ENCODE measurements around the gene WDSUB1. TPM values are rescaled to one million over a fixed set of nuclear protein-coding genes. Genes with fewer than 3 reads are reported as not detected.

Gene WDSUB1
- total RNA-seq, 1 experiment from 2014 or later: 6.9 TPM

DNA sequence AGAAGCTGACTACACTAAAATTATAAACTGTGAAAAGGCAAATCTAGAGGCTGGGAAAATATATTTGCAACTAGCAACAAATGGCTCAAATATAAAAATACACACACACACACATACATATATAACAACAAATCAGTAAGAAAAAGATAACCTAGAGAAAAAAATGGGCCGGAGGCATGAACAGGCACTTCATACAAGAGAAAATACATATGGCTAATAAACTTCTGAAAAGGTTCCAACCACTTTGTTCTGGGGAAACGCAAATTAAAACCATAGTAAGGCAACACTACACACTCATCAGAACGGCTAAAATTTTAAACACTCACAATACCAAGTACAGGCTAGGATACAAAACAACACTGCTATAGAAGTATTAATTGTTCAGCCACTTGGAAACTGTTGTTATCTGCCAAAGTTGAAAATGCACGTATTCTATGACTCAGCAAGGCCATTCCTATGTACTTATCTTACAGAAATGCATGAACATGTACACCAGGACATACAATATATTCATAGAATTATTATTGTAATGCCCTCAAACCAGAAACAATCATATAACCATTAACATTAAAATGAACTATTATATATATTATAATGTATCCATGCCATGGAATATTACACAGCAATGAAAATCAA lies 15.6 kb downstream of the WDSUB1 start:
- ChIA-PET POLR2A (ENCODE audit: unreplicated experiment) (no interaction called here), CTCF (no interaction called here)
- Histone ChIP-seq H3K9me3 (ENCODE audit: insufficient read depth, low read depth) (no peaks in the 10 kb centered on the region), H3K27me3 (ENCODE audit: insufficient read depth, low read depth) (no peaks in the 10 kb centered on the region), H3K27ac (no peak overlapping the region), H3K9me2 (ENCODE audit: insufficient read depth) (no peaks in the 10 kb centered on the region), H3K4me3 (no peak overlapping the region), H2AFZ (no peak overlapping the region), H3K4me2 (no peak overlapping the region), H3K79me2 (ENCODE audit: low read depth) (no peaks in the 10 kb centered on the region), H3K36me3 (ENCODE audit: low read depth) (no peaks in the 10 kb centered on the region), H3F3A (ENCODE audit: insufficient read depth, low read depth) (no peaks in the 10 kb centered on the region), H4K20me1 (ENCODE audit: insufficient read depth) (no peaks in the 10 kb centered on the region), H3K4me1 (replicated peaks; ENCODE audit: insufficient read depth) (no peaks in the 10 kb centered on the region)
- intact Hi-C loops (cut with micrococcal nuclease; ENCODE audit: unreplicated experiment): no loop called here
- TF ChIP-seq, protein P1, sequence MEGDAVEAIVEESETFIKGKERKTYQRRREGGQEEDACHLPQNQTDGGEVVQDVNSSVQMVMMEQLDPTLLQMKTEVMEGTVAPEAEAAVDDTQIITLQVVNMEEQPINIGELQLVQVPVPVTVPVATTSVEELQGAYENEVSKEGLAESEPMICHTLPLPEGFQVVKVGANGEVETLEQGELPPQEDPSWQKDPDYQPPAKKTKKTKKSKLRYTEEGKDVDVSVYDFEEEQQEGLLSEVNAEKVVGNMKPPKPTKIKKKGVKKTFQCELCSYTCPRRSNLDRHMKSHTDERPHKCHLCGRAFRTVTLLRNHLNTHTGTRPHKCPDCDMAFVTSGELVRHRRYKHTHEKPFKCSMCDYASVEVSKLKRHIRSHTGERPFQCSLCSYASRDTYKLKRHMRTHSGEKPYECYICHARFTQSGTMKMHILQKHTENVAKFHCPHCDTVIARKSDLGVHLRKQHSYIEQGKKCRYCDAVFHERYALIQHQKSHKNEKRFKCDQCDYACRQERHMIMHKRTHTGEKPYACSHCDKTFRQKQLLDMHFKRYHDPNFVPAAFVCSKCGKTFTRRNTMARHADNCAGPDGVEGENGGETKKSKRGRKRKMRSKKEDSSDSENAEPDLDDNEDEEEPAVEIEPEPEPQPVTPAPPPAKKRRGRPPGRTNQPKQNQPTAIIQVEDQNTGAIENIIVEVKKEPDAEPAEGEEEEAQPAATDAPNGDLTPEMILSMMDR (conservative IDR thresholded peaks at IDR 0.05): no peak
- no peak for TF ChIP-seq EZH2 (IDR thresholded peaks at IDR 0.05; ENCODE audit: low read depth)
- no peak for DNase-seq
- no TSS peak for BruUV-seq (replicated peaks)

DNA sequence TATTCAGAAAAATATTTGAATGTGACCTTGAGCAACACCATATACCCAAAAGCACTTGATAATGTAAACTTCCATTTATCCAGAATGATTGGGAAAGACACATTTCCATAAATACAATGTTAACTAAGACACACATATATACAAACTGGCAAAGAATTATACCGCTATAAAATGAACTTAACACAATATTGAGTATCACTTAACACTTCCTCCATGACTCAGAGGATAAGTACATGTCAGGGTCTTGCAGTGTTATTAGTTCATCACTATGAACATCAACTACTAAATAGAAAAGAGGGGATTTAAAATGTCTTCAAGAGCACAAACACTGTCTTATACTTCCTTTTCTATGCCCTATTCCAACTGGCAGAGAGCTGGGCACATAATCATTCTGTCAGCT lies 18.6 kb downstream of the WDSUB1 start:
- no peak overlapping the region for H3K4me2 ChIP-seq
- intact Hi-C loops (cut with micrococcal nuclease; ENCODE audit: unreplicated experiment): no loop called here

DNA sequence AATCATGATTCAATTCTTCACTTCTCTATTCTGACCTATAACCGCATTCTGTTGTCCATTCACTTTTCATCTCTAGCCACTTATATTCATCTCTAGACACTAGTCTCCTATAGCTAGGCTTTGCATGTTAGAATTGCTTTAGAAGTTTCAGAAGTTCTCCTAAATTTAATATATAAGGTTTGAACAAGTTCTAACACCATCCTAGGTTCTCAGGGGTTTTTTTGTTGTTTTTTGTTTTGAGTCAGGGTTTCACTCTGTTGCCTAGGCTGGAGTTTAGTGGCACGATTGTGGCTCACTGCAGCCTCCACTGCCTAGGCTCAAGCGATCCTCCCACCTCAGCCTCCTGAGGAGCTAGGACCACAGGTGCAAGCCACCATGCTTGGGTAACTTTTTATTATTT lies 19.9 kb downstream of the WDSUB1 start:
- H3F3A ChIP-seq (ENCODE audit: insufficient read depth, low read depth): no peaks in the 10 kb centered on the region
- H3K4me2 ChIP-seq: no peak overlapping the region
- TF ChIP-seq, protein P1 (conservative IDR thresholded peaks at IDR 0.05): no peak
- no peak for TF ChIP-seq EZH2 (IDR thresholded peaks at IDR 0.05; ENCODE audit: low read depth)
- no TSS peak for BruUV-seq (replicated peaks)
- no peak for DNase-seq
- H3K27me3 ChIP-seq (ENCODE audit: insufficient read depth, low read depth): no peaks in the 10 kb centered on the region
- no peaks in the 10 kb centered on the region for H3K79me2 ChIP-seq (ENCODE audit: low read depth)
- H3K36me3 ChIP-seq (ENCODE audit: low read depth): no peaks in the 10 kb centered on the region
- intact Hi-C loops (cut with micrococcal nuclease; ENCODE audit: unreplicated experiment): no loop called here
- ChIA-PET CTCF (no interaction called here), POLR2A (ENCODE audit: unreplicated experiment) (no interaction called here)
- no peak overlapping the region for H2AFZ ChIP-seq
- H3K4me1 ChIP-seq (replicated peaks; ENCODE audit: insufficient read depth): no peaks in the 10 kb centered on the region
- H3K4me3 ChIP-seq: no peak overlapping the region
- no peaks in the 10 kb centered on the region for H4K20me1 ChIP-seq (ENCODE audit: insufficient read depth)
- H3K9me2 ChIP-seq (ENCODE audit: insufficient read depth): no peaks in the 10 kb centered on the region
- H3K27ac ChIP-seq: no peak overlapping the region
- no peaks in the 10 kb centered on the region for H3K9me3 ChIP-seq (ENCODE audit: insufficient read depth, low read depth)

More for the DNA sequence above, 18.6 kb downstream of the WDSUB1 start:
- TF ChIP-seq, protein P1 (conservative IDR thresholded peaks at IDR 0.05): no peak
- TF ChIP-seq EZH2 (IDR thresholded peaks at IDR 0.05; ENCODE audit: low read depth): no peak
- Histone ChIP-seq H3K9me2 (ENCODE audit: insufficient read depth) (no peaks in the 10 kb centered on the region), H3K79me2 (ENCODE audit: low read depth) (no peaks in the 10 kb centered on the region), H4K20me1 (ENCODE audit: insufficient read depth) (no peaks in the 10 kb centered on the region), H3K36me3 (ENCODE audit: low read depth) (no peaks in the 10 kb centered on the region), H3K4me1 (replicated peaks; ENCODE audit: insufficient read depth) (no peaks in the 10 kb centered on the region), H3F3A (ENCODE audit: insufficient read depth, low read depth) (no peaks in the 10 kb centered on the region), H2AFZ (no peak overlapping the region), H3K9me3 (ENCODE audit: insufficient read depth, low read depth) (no peaks in the 10 kb centered on the region), H3K27ac (no peak overlapping the region), H3K27me3 (ENCODE audit: insufficient read depth, low read depth) (no peaks in the 10 kb centered on the region), H3K4me3 (no peak overlapping the region)
- no TSS peak for BruUV-seq (replicated peaks)
- ChIA-PET POLR2A (ENCODE audit: unreplicated experiment) (no interaction called here), CTCF (no interaction called here)
- DNase-seq: no peak

All from PC-9 (cell line).